ENCODE results near the gene RAP1GAP.
"Not testable (repeated sequence)": the region's sequence is repeated elsewhere in the genome, so short reads cannot be mapped to it uniquely, and the experiment has no call there.

RAP1GAP gene

GRCh38 chr1:21568809-21569385, 100.3 kb downstream of the RAP1GAP start:
- no peak for DNase-seq (ENCODE audit: low spot score)

GRCh38 chr1:21568006-21568746, 101.0 kb downstream of the RAP1GAP start:
- no peak for DNase-seq (ENCODE audit: low spot score)

GRCh38 chr1:21567241-21568005, 101.7 kb downstream of the RAP1GAP start:
- DNase-seq (ENCODE audit: low spot score) = no peak

GRCh38 chr1:21566361-21566760, 102.8 kb downstream of the RAP1GAP start:
- DNase-seq (ENCODE audit: low spot score) = not testable (repeated sequence)

- DNase-seq (ENCODE audit: low spot score) = no peak
Measured at GRCh38 chr1:21565285-21565684, 103.9 kb downstream of the RAP1GAP start.

GRCh38 chr1:21564521-21565095, 104.5 kb downstream of the RAP1GAP start:
- no peak for DNase-seq (ENCODE audit: low spot score)

GRCh38 chr1:21563971-21564370, 105.2 kb downstream of the RAP1GAP start:
- no peak for DNase-seq (ENCODE audit: low spot score)

- no peak for DNase-seq (ENCODE audit: low spot score)
Measured at GRCh38 chr1:21562896-21563295, 106.3 kb downstream of the RAP1GAP start.

- no peak for DNase-seq (ENCODE audit: low spot score)
Measured at GRCh38 chr1:21560916-21561638, 108.1 kb downstream of the RAP1GAP start.

GRCh38 chr1:21559788-21560567, 109.2 kb downstream of the RAP1GAP start:
- no peak for DNase-seq (ENCODE audit: low spot score)

GRCh38 chr1:21553116-21553926, 115.8 kb downstream of the RAP1GAP start:
- DNase-seq (ENCODE audit: low spot score) = no peak

GRCh38 chr1:21552715-21553114, 116.4 kb downstream of the RAP1GAP start:
- DNase-seq (ENCODE audit: low spot score) = no peak

GRCh38 chr1:21550866-21551475, 118.2 kb downstream of the RAP1GAP start:
- DNase-seq (ENCODE audit: low spot score) = no peak

- DNase-seq (ENCODE audit: low spot score) = no peak
Measured at GRCh38 chr1:21550097-21550496, 119.1 kb downstream of the RAP1GAP start.

GRCh38 chr1:21547876-21548275, 121.3 kb downstream of the RAP1GAP start:
- DNase-seq (ENCODE audit: low spot score) = no peak
